Upper lobe of right lung (tissue), 1 donor: ENCODE results near the gene CCDC178. TPM values are rescaled to one million over a fixed set of nuclear protein-coding genes. Genes with fewer than 3 reads are reported as not detected.
A peak's percentile ranks its signal among the peaks of the same experiment; 100 is the strongest.

Experiments
- ATAC-seq: fragments of 200-7000 bp; cut with Tn5 transposase; one replicate; pipeline ENCODE4 v1.9.1; 2020; ENCODE audit warnings: mild to moderate bottlenecking, moderate library complexity
- DNase-seq: peaks from one replicate; pipeline ENCODE4 v3.0.0-alpha.2; 2020
- H3K27ac ChIP-seq: fragments of 200-600 bp; one replicate; pipeline ENCODE4 v1.8.0; 2022
- H3K27me3 ChIP-seq: fragments of 200-600 bp; one replicate; pipeline ENCODE4 v1.8.0; 2022; ENCODE audit warnings: mild to moderate bottlenecking
- H3K36me3 ChIP-seq: fragments of 200-600 bp; one replicate; pipeline ENCODE4 v1.8.0; 2022
- H3K4me1 ChIP-seq: fragments of 200-600 bp; one replicate; pipeline ENCODE4 v1.8.0; 2022
- H3K4me3 ChIP-seq: fragments of 200-600 bp; one replicate; pipeline ENCODE4 v1.8.0; 2022; ENCODE audit warnings: mild to moderate bottlenecking
- H3K9me3 ChIP-seq: fragments of 200-600 bp; one replicate; pipeline ENCODE4 v1.8.0; 2022
- CTCF ChIP-seq: fragments of 200-600 bp; IDR thresholded peaks from one replicate; pipeline ENCODE4 v1.8.0; 2022; ENCODE audit warnings: antibody characterized with exemption
- intact Hi-C: fragments of 100-400 bp; cut with DNase I; formaldehyde crosslinking; loops from one replicate; pipeline ENCODE4 v1.11.0; 2022
- total RNA-seq: library from RNA; stranded (reverse); fragmentation: NEBNext Ultra II Directional; extraction: Animal tissue kit (Norgen Biotek cat#: 25700); gene quantifications from one replicate; pipeline ENCODE4 v1.2.1, GENCODE V29; 2021
- donor health status: DM: no; HTN: yes; CAD: no; lungs with severe emphysema.

The CCDC178 gene
- total RNA-seq, 1 donor from 2014 or later: 2.5 TPM

- TF ChIP-seq CTCF: no peak
- ATAC-seq: no peak
- intact Hi-C loops: no loop called here
Observed at GRCh38 chr18:32937066-32937465, 503.5 kb downstream of the CCDC178 start.

GRCh38 chr18:32934201-32934600 lies 506.3 kb downstream of the CCDC178 start:
- Histone ChIP-seq H3K4me3 (no peak overlapping the region), H3K27ac (no peak overlapping the region), H3K36me3 (no peaks in the 10 kb centered on the region), H3K4me1 (no peaks in the 10 kb centered on the region), H3K9me3 (no peaks in the 10 kb centered on the region), H3K27me3 (no peaks in the 10 kb centered on the region)
- TF ChIP-seq CTCF: no peak
- intact Hi-C loops: no loop called here
- DNase-seq (no peak), ATAC-seq (no peak)

More at GRCh38 chr18:32937066-32937465, 503.5 kb downstream of the CCDC178 start:
- Histone ChIP-seq H3K27me3 (no peaks in the 10 kb centered on the region), H3K9me3 (no peaks in the 10 kb centered on the region), H3K4me3 (no peak overlapping the region), H3K4me1 (no peaks in the 10 kb centered on the region), H3K27ac (no peak overlapping the region), H3K36me3 (no peaks in the 10 kb centered on the region)
- DNase-seq: no peak

- no peaks in the 10 kb centered on the region for H3K27me3 ChIP-seq
- no peaks in the 10 kb centered on the region for H3K9me3 ChIP-seq
- no peak overlapping the region for H3K4me3 ChIP-seq
- no peaks in the 10 kb centered on the region for H3K4me1 ChIP-seq
- no peak overlapping the region for H3K27ac ChIP-seq
- peak; percentile 32 for TF ChIP-seq CTCF
- H3K36me3 ChIP-seq: no peaks in the 10 kb centered on the region
- ATAC-seq (peak; percentile 30), DNase-seq (no peak)
- intact Hi-C loops: no loop called here
Observed at GRCh38 chr18:32930695-32931301, 509.7 kb downstream of the CCDC178 start.

- Histone ChIP-seq H3K27ac (no peak overlapping the region), H3K4me1 (no peaks in the 10 kb centered on the region), H3K4me3 (no peak overlapping the region), H3K9me3 (no peaks in the 10 kb centered on the region), H3K36me3 (no peaks in the 10 kb centered on the region), H3K27me3 (no peaks in the 10 kb centered on the region)
- TF ChIP-seq CTCF: no peak
- DNase-seq: no peak
- ATAC-seq: no peak
- intact Hi-C loops: no loop called here
Observed at GRCh38 chr18:32929213-32929612, 511.3 kb downstream of the CCDC178 start.

- intact Hi-C loops: no loop called here
- DNase-seq (no peak), ATAC-seq (no peak)
- Histone ChIP-seq H3K36me3 (no peaks in the 10 kb centered on the region), H3K27me3 (no peaks in the 10 kb centered on the region), H3K27ac (no peak overlapping the region), H3K4me3 (no peak overlapping the region), H3K4me1 (no peaks in the 10 kb centered on the region), H3K9me3 (no peaks in the 10 kb centered on the region)
- TF ChIP-seq CTCF: no peak
Observed at GRCh38 chr18:32922951-32923430, 517.5 kb downstream of the CCDC178 start.
